ENCODE measurements around the gene MS4A15. TPM values are rescaled to one million over a fixed set of nuclear protein-coding genes. Genes with fewer than 3 reads are reported as not detected.

The MS4A15 gene
- total and polyA plus RNA-seq, 10 donors = not detected

GRCh38 chr11:60786811-60787567 is 30.3 kb downstream of the MS4A15 start:
- TF ChIP-seq POLR2AphosphoS5 (IDR thresholded peaks at IDR 0.05) (peak in 1 of 3 donors; percentile 35), CTCF (IDR thresholded peaks at IDR 0.05 in 8 of 11, conservative IDR thresholded peaks at IDR 0.05 in 3 of 11) (no peak)
- no peaks in the 10 kb centered on the region for H3K9me3 ChIP-seq
- intact Hi-C loops (cut with DNase I; ENCODE audit: low total_unique reads) = no loop called here
- peak; percentile 50 for DNase-seq
- no peak overlapping the region for H3K27ac ChIP-seq
- no peaks in the 10 kb centered on the region for H3K27me3 ChIP-seq (replicated peaks in 1 of 7)
- H3K36me3 ChIP-seq = no peaks in the 10 kb centered on the region
- no peak overlapping the region for H3K4me3 ChIP-seq
- WGBS, 5 donors = 71 to 79% (median 77%) methylated on average over 11 to 15 of the region's 15 CpGs
- H3K4me1 ChIP-seq = peaks cover 0 to 6% (median 0%) of the 10 kb centered on the region in 6 donors

GRCh38 chr11:60788401-60789125 is 31.9 kb downstream of the MS4A15 start:
- H3K9me3 ChIP-seq = no peaks in the 10 kb centered on the region
- H3K27me3 ChIP-seq (replicated peaks in 1 of 7) = no peaks in the 10 kb centered on the region
- peak; percentile 1 for DNase-seq
- intact Hi-C loops (cut with DNase I; ENCODE audit: low total_unique reads) = no loop called here
- peaks cover 0 to 6% (median 0%) of the 10 kb centered on the region in 6 donors for H3K4me1 ChIP-seq
- H3K27ac ChIP-seq = no peak overlapping the region
- WGBS, 5 donors = 70 to 97% (median 81%) methylated on average over 5 to 7 of the region's 7 CpGs
- no peak overlapping the region for H3K4me3 ChIP-seq
- no peak for TF ChIP-seq POLR2A (IDR thresholded peaks at IDR 0.05)
- TF ChIP-seq CTCF (IDR thresholded peaks at IDR 0.05 in 8 of 11, conservative IDR thresholded peaks at IDR 0.05 in 3 of 11) = no peak
- no peak for TF ChIP-seq POLR2AphosphoS5 (IDR thresholded peaks at IDR 0.05)
- H3K36me3 ChIP-seq = no peaks in the 10 kb centered on the region

GRCh38 chr11:60790726-60791125 is 34.1 kb downstream of the MS4A15 start:
- Histone ChIP-seq H3K36me3 (no peaks in the 10 kb centered on the region), H3K27me3 (replicated peaks in 1 of 7) (no peaks in the 10 kb centered on the region), H3K9me3 (no peaks in the 10 kb centered on the region), H3K4me3 (no peak overlapping the region), H3K4me1 (peaks cover 0 to 6% (median 0%) of the 10 kb centered on the region in 6 donors), H3K27ac (no peak overlapping the region)
- no peak for TF ChIP-seq POLR2AphosphoS5 (IDR thresholded peaks at IDR 0.05)
- TF ChIP-seq POLR2A (IDR thresholded peaks at IDR 0.05) = no peak
- intact Hi-C loops (cut with DNase I; ENCODE audit: low total_unique reads) = no loop called here
- 87 to 95% (median 92%) methylated on average over 3 of the region's 3 CpGs for WGBS, 5 donors
- peak; percentile 58 for DNase-seq

- no peaks in the 10 kb centered on the region for H3K27me3 ChIP-seq (replicated peaks in 1 of 7)
- WGBS, 5 donors = 88 to 96% (median 93%) methylated on average over 4 of the region's 4 CpGs
- H3K27ac ChIP-seq = no peak overlapping the region
- H3K9me3 ChIP-seq = no peaks in the 10 kb centered on the region
- intact Hi-C loops (cut with DNase I; ENCODE audit: low total_unique reads) = no loop called here
- no peak overlapping the region for H3K4me3 ChIP-seq
- H3K4me1 ChIP-seq = peaks cover 0 to 6% (median 0%) of the 10 kb centered on the region in 6 donors
- TF ChIP-seq CTCF (IDR thresholded peaks at IDR 0.05 in 8 of 11, conservative IDR thresholded peaks at IDR 0.05 in 3 of 11) = no peak
- no peak for TF ChIP-seq POLR2AphosphoS5 (IDR thresholded peaks at IDR 0.05)
- TF ChIP-seq POLR2A (IDR thresholded peaks at IDR 0.05) = no peak
- DNase-seq = peak; percentile 32
- H3K36me3 ChIP-seq = no peaks in the 10 kb centered on the region
Measured at GRCh38 chr11:60791153-60791933, 34.7 kb downstream of the MS4A15 start.
